ENCODE measurements around the gene GPR61. TPM values are rescaled to one million over a fixed set of nuclear protein-coding genes. Genes with fewer than 3 reads are reported as not detected.

GPR61 gene
- total RNA-seq, 4 donors from 2014 or later, result 0.59 to 0.60 TPM; not detected in 2

DNA sequence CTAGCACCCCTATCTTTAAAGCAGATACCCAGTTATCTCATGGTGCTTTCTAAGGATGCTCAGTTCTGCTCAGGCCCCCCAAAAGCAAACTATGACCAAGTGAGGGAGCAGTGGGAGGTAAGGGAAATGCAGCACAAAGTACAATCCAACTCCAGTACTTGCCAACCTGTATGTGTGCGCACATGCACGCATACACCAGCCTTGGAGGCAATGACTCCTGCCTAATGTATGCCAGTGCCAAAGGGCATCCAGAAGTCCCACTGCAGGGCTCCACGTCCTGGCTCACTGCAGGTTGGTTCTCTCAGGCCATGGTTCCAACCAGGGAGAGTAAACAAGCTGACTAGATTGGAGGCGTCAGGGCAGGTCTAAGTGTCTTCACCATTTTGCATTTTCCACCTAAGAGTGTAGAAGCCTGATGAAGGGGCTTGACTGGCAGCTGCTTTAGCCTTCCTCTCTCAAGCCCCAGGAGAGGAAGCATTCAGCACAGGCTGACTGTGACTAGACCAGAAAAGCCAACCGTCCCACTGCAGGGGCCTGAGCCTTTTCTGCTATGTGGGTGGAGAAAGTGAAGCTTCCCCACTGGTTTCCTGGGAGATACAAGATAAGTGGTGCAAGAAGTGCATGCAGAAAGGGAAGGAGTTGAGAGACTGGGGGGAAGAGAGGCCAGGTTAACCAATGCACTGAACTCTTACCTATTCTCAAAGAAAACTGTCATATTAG lies 37.9 kb upstream of the GPR61 start:
- TF ChIP-seq EP300 (IDR thresholded peaks at IDR 0.05), result no peak
- TF ChIP-seq POLR2A (IDR thresholded peaks at IDR 0.05), result no peak
- TF ChIP-seq, protein P1, sequence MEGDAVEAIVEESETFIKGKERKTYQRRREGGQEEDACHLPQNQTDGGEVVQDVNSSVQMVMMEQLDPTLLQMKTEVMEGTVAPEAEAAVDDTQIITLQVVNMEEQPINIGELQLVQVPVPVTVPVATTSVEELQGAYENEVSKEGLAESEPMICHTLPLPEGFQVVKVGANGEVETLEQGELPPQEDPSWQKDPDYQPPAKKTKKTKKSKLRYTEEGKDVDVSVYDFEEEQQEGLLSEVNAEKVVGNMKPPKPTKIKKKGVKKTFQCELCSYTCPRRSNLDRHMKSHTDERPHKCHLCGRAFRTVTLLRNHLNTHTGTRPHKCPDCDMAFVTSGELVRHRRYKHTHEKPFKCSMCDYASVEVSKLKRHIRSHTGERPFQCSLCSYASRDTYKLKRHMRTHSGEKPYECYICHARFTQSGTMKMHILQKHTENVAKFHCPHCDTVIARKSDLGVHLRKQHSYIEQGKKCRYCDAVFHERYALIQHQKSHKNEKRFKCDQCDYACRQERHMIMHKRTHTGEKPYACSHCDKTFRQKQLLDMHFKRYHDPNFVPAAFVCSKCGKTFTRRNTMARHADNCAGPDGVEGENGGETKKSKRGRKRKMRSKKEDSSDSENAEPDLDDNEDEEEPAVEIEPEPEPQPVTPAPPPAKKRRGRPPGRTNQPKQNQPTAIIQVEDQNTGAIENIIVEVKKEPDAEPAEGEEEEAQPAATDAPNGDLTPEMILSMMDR (IDR thresholded peaks at IDR 0.05), result no peak
- H3K4me1 ChIP-seq, result peaks cover 0 to 57% (median 16%) of the 10 kb centered on the region in 4 donors
- 52 to 66% methylated on average over 5 of the region's 5 CpGs for WGBS, 2 donors

DNA sequence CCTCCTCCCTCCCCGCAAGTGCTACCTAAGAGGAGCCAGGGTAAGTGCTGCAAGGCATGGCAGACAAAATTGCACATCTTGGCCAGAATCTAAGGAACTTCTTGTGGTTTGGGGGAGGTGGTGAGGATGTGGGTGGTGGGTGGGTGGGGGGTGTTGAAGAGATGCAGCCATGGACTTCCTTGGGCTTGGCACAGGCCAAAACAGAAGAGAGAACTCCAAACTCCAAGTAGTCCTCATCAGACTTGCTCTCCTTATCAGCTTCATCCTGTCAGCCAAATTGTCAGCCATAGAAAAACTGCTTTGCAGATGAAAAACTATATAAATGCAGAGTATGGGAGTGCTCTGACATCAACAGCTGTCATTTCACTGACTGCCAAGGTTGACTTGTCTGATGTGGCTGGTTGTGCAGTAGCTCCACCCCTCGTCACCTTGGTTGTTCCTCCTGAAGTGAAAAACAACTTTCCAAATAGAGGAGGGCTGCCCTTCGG lies 37.3 kb upstream of the GPR61 start:
- WGBS, 2 donors, result 86 to 92% methylated on average over 3 of the region's 3 CpGs
- TF ChIP-seq, protein P1 (IDR thresholded peaks at IDR 0.05), result no peak
- Histone ChIP-seq H3K4me1 (peaks cover 0 to 57% (median 16%) of the 10 kb centered on the region in 4 donors), H3K9me3 (no peaks in the 10 kb centered on the region), H3K27me3 (no peaks in the 10 kb centered on the region), H3K4me3 (no peak overlapping the region), H3K27ac (no peak overlapping the region), H3K36me3 (peaks cover 0 to 64% (median 0%) of the 10 kb centered on the region in 3 donors)
- no peak for DNase-seq (ENCODE audit: low spot score in 2 of 2)

More for the DNA sequence above, 37.9 kb upstream of the GPR61 start:
- Histone ChIP-seq H3K36me3 (peaks cover 0 to 67% (median 0%) of the 10 kb centered on the region in 3 donors), H3K4me3 (no peak overlapping the region), H3K27ac (peak overlapping the region in 2 of 4 donors; percentile 43 to 54), H3K9me3 (no peaks in the 10 kb centered on the region), H3K27me3 (no peaks in the 10 kb centered on the region)
- DNase-seq (ENCODE audit: low spot score in 2 of 2), result no peak

DNA sequence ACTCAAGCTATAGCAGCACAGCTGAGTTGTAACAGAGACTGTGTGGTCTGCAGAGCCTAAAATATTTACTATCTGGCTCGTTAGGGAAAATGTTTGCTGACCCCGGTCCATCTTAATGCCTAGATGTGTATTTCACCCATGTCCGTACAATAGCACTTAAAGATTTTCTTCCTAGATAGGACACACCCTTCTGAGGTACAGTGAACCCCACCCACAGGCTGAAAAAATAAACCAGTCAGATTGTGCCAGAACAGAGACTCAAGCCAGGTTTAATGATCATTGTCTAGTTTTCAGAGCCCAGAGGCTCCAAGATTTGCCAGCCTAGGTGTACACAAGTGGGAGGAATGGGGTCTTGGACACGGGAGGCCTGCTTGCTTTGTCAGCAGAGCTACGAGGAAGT lies 35.7 kb upstream of the GPR61 start:
- no peak for DNase-seq (ENCODE audit: low spot score in 2 of 2)
- 67 to 68% methylated on average over 5 of the region's 5 CpGs for WGBS, 2 donors
- TF ChIP-seq, protein P1 (IDR thresholded peaks at IDR 0.05), result no peak
- no peak for TF ChIP-seq EP300 (IDR thresholded peaks at IDR 0.05)
- no peak for TF ChIP-seq POLR2A (IDR thresholded peaks at IDR 0.05)
- peaks cover 0 to 60% (median 0%) of the 10 kb centered on the region in 3 donors for H3K36me3 ChIP-seq
- H3K9me3 ChIP-seq, result no peaks in the 10 kb centered on the region
- H3K27ac ChIP-seq, result no peak overlapping the region
- H3K4me3 ChIP-seq, result no peak overlapping the region
- peaks cover 0 to 50% (median 16%) of the 10 kb centered on the region in 4 donors for H3K4me1 ChIP-seq
- H3K27me3 ChIP-seq, result no peaks in the 10 kb centered on the region

DNA sequence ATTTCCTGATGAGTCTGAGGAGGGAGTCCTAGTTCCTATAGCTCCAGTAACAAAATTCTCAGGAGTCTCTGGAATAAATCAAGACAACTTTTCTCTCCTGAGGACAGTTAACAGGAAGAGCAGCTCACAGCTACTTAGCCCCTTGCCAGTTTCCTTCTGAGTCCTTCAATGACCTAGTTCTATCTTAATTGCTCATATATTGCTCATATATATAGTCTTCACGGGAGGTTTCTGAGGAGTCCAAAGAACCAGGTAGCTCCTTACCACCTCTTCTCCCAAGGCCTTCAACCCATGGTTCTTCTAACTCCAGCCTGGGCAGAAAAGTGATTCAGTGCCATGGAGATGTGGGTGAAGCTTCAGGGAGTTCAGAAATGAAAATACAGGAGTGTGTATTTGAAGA lies 34.7 kb upstream of the GPR61 start:
- H3K27ac ChIP-seq, result no peak overlapping the region
- WGBS, 2 donors, result 89 to 100% methylated on average over 1 of the region's 1 CpG
- no peak overlapping the region for H3K4me3 ChIP-seq
- H3K27me3 ChIP-seq, result no peaks in the 10 kb centered on the region
- DNase-seq (ENCODE audit: low spot score in 2 of 2), result no peak
- peaks cover 0 to 46% (median 16%) of the 10 kb centered on the region in 4 donors for H3K4me1 ChIP-seq
- TF ChIP-seq EP300 (IDR thresholded peaks at IDR 0.05) (no peak), POLR2A (IDR thresholded peaks at IDR 0.05) (no peak)
- TF ChIP-seq, protein P1 (IDR thresholded peaks at IDR 0.05), result no peak
- H3K9me3 ChIP-seq, result no peaks in the 10 kb centered on the region
- peaks cover 0 to 55% (median 0%) of the 10 kb centered on the region in 3 donors for H3K36me3 ChIP-seq

Data from tibial nerve (tissue), 4 donors.